IPS-NIHi7 (cell line): ENCODE results near the gene KISS1.

Experiments used
- DNase-seq: peaks from one replicate; pipeline ENCODE4 v3.0.0; 2012; ENCODE audit warnings: mixed read lengths; ENCODE audit errors: extremely low spot score

Gene KISS1

GRCh38 chr1:204155881-204156280 lies 40.4 kb downstream of the KISS1 start:
- DNase-seq: no peak

GRCh38 chr1:204154568-204155255 lies 41.6 kb downstream of the KISS1 start:
- no peak for DNase-seq

- DNase-seq: no peak
Observed at GRCh38 chr1:204153667-204154066, 42.6 kb downstream of the KISS1 start.

- no peak for DNase-seq
Observed at GRCh38 chr1:204152310-204153044, 43.8 kb downstream of the KISS1 start.

- DNase-seq: peak; percentile 92
Observed at GRCh38 chr1:204151552-204152309, 44.6 kb downstream of the KISS1 start, which contains the start of gene ETNK2. ETNK2 (minus strand) TSS chr1:204152044; CDS start chr1:204151852, 192 bp downstream.

GRCh38 chr1:204150702-204151551 lies 45.4 kb downstream of the KISS1 start:
- no peak for DNase-seq

- no peak for DNase-seq
Observed at GRCh38 chr1:204149635-204150565, 46.4 kb downstream of the KISS1 start.

- no peak for DNase-seq
Observed at GRCh38 chr1:204149107-204149506, 47.2 kb downstream of the KISS1 start.

- DNase-seq: peak; percentile 54
Observed at GRCh38 chr1:204147406-204148383, 48.6 kb downstream of the KISS1 start.

- no peak for DNase-seq
Observed at GRCh38 chr1:204146965-204147364, 49.3 kb downstream of the KISS1 start.

- no peak for DNase-seq
Observed at GRCh38 chr1:204146309-204146708, 50.0 kb downstream of the KISS1 start.

GRCh38 chr1:204145033-204145504 lies 51.2 kb downstream of the KISS1 start:
- no peak for DNase-seq

- no peak for DNase-seq
Observed at GRCh38 chr1:204143276-204144041, 52.8 kb downstream of the KISS1 start.

- DNase-seq: no peak
Observed at GRCh38 chr1:204142032-204142974, 54.0 kb downstream of the KISS1 start.

- no peak for DNase-seq
Observed at GRCh38 chr1:204141131-204141530, 55.2 kb downstream of the KISS1 start.
